ENCODE data around the gene ANKRD11. TPM values are rescaled to one million over a fixed set of nuclear protein-coding genes. Genes with fewer than 3 reads are reported as not detected.
A peak's percentile ranks its signal among the peaks of the same experiment; 100 is the strongest.

ANKRD11 gene
- total and polyA plus RNA-seq, 8 donors, result 43.9 to 74.0 (median 46.2) TPM

DNA sequence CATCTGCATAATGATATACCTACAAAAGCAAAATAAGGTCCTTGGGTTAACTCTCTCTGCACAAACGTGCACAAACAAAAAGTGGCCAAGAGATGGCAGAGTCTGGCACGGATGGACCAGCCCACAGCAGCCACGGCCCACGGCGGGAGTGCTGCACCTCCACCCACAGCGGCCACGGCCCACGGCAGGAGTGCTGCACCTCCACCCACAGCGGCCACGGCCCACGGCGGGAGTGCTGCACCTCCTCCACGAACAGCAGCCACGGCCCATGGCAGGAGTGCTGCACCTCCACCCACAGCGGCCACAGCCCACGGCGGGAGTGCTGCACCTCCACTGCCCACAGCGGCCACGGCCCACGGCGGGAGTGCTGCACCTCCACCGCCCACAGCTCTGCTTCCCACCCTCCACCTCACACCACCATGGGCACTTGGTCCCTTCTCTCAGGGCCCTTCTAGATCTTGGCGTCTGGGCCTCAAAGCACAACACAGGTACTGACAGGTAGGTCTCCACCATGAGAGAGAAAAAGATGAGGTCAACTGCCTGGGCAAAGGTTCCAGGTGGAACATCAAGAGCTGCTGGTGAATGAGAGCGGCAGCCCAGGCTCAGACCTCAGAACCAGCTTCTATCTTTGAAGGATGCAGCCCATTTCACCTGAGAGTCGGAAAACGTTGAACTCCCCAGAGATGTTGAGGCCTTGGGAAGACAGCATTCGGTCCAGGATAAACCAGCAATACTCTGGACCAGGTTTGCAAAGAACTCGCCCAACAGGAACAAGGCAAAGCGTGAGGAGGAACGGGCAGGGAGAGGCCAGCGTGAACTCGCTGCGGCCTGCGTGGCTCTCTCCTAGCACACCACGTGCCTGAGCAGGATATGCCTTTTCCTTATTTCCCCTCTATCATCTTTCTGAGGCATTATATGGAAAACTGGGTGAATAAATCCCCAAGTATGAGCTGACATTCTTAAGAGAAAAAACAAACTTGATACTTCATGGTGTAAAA lies 148.4 kb downstream of the ANKRD11 start:
- TF ChIP-seq, protein P1, sequence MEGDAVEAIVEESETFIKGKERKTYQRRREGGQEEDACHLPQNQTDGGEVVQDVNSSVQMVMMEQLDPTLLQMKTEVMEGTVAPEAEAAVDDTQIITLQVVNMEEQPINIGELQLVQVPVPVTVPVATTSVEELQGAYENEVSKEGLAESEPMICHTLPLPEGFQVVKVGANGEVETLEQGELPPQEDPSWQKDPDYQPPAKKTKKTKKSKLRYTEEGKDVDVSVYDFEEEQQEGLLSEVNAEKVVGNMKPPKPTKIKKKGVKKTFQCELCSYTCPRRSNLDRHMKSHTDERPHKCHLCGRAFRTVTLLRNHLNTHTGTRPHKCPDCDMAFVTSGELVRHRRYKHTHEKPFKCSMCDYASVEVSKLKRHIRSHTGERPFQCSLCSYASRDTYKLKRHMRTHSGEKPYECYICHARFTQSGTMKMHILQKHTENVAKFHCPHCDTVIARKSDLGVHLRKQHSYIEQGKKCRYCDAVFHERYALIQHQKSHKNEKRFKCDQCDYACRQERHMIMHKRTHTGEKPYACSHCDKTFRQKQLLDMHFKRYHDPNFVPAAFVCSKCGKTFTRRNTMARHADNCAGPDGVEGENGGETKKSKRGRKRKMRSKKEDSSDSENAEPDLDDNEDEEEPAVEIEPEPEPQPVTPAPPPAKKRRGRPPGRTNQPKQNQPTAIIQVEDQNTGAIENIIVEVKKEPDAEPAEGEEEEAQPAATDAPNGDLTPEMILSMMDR (IDR thresholded peaks at IDR 0.05), result no peak
- H3K27me3 ChIP-seq, result no peaks in the 10 kb centered on the region
- H3K9me3 ChIP-seq, result no peaks in the 10 kb centered on the region
- peaks cover 12 to 32% (median 29%) of the 10 kb centered on the region in 3 donors for H3K4me1 ChIP-seq
- FAIRE-seq (no peak), ATAC-seq (no peak), DNase-seq (no peak)
- no peak overlapping the region for H3K27ac ChIP-seq
- no peaks in the 10 kb centered on the region for H3K36me3 ChIP-seq
- no peak overlapping the region for H3K4me3 ChIP-seq
- WGBS, 2 donors, result 86 to 89% methylated on average over 34 to 35 of the region's 35 CpGs
- intact Hi-C loops (cut with DNase I), result loop anchor here in 1 of 3 donors (10.0 kb wide), 1 partner anchor 53 kb away; no protein-coding TSS in a partner anchor

- WGBS, 2 donors, result 65 to 66% methylated on average over 7 of the region's 7 CpGs
- Histone ChIP-seq H3K36me3 (no peaks in the 10 kb centered on the region), H3K4me3 (no peak overlapping the region), H3K27me3 (no peaks in the 10 kb centered on the region), H3K9me3 (no peaks in the 10 kb centered on the region), H3K27ac (no peak overlapping the region), H3K4me1 (peaks cover 12 to 26% (median 23%) of the 10 kb centered on the region in 3 donors)
- FAIRE-seq (no peak), DNase-seq (no peak), ATAC-seq (no peak)
- intact Hi-C loops (cut with DNase I), result loop anchor here in 1 of 3 donors (10.0 kb wide), 1 partner anchor 54 kb away; no protein-coding TSS in a partner anchor
- TF ChIP-seq, protein P1 (IDR thresholded peaks at IDR 0.05), result no peak
These were observed 149.1 kb downstream of the ANKRD11 start for GRCh38 chr16:89341279-89341678.

- WGBS, 2 donors, result 73% methylated on average over 6 of the region's 6 CpGs
- ATAC-seq (no peak), FAIRE-seq (no peak), DNase-seq (no peak)
- H3K27me3 ChIP-seq, result no peaks in the 10 kb centered on the region
- TF ChIP-seq, protein P1 (IDR thresholded peaks at IDR 0.05), result no peak
- H3K27ac ChIP-seq, result no peak overlapping the region
- H3K9me3 ChIP-seq, result no peaks in the 10 kb centered on the region
- intact Hi-C loops (cut with DNase I), result loop anchor here in 2 of 3 donors (5.0 to 10.0 kb wide), 2 partner anchors 163 to 166 kb away; partner anchors contain the start of gene SPG7 (in 1 of the 2)
- H3K4me1 ChIP-seq, result peaks cover 0 to 12% (median 9%) of the 10 kb centered on the region in 3 donors
- H3K4me3 ChIP-seq, result no peak overlapping the region
- no peaks in the 10 kb centered on the region for H3K36me3 ChIP-seq
These were observed 151.5 kb downstream of the ANKRD11 start for GRCh38 chr16:89338863-89339262.

DNA sequence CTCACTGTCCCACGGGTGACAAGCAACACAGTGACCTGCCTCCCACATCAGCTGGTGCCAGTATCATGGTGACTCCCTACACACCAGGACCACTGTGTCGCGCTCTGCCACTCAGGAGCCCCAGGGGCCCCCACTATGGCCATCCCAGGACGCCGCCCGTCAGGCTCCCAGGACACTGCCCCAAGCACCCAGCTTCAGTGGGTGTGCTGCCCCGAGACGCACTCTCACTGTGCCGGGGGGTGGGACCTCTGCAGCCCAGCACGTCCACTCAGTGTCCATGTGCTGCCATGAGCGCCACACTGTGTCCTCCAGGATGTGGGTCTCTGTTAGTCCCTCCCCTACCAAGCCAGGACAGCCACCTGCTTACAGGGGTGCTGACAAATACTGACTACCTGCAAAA lies 152.4 kb downstream of the ANKRD11 start:
- H3K4me1 ChIP-seq, result peaks cover 0 to 11% (median 8%) of the 10 kb centered on the region in 3 donors
- FAIRE-seq (no peak), ATAC-seq (no peak), DNase-seq (peak in 2 of 6 donors; percentile 45 to 74)
- no peaks in the 10 kb centered on the region for H3K36me3 ChIP-seq
- 93 to 94% methylated on average over 11 of the region's 11 CpGs for WGBS, 2 donors
- no peak overlapping the region for H3K27ac ChIP-seq
- no peaks in the 10 kb centered on the region for H3K27me3 ChIP-seq
- intact Hi-C loops (cut with DNase I), result loop anchor here in 2 of 3 donors (5.0 to 10.0 kb wide), 2 partner anchors 164 to 167 kb away; partner anchors contain the start of gene SPG7 (in 1 of the 2)
- H3K9me3 ChIP-seq, result no peaks in the 10 kb centered on the region
- TF ChIP-seq, protein P1 (IDR thresholded peaks at IDR 0.05), result no peak
- no peak overlapping the region for H3K4me3 ChIP-seq

Data from pancreas (tissue), 10 donors.